Measurements from ENCODE around the gene POFUT1.

GRCh38 chr20:32230707-32231106 is 23.0 kb downstream of the POFUT1 start:
- TF ChIP-seq BACH1 (IDR thresholded peaks at IDR 0.05; ENCODE audit: low read length) (no peak), EGR1 (IDR thresholded peaks at IDR 0.05; ENCODE audit: borderline replicate concordance, low read depth, low read length) (no peak), POLR2A (IDR thresholded peaks at IDR 0.05; ENCODE audit: control extremely low read depth in 1 of 2, low read depth in 2 of 2, low read length in 2 of 2) (no peak), EZH2 (IDR thresholded peaks at IDR 0.05; ENCODE audit: low read depth, low read length, severe bottlenecking) (no peak), EP300 (IDR thresholded peaks at IDR 0.05; ENCODE audit: borderline replicate concordance in 1 of 2, low read depth in 2 of 2, low read length in 2 of 2) (no peak), CTBP2 (IDR thresholded peaks at IDR 0.05; ENCODE audit: borderline replicate concordance, insufficient read depth, insufficient read length, low read length) (no peak), CHD2 (IDR thresholded peaks at IDR 0.05; ENCODE audit: low read length) (no peak), TAF1 (IDR thresholded peaks at IDR 0.05; ENCODE audit: low read depth, low read length) (no peak), SP2 (IDR thresholded peaks at IDR 0.05; ENCODE audit: low read length) (no peak), RAD21 (IDR thresholded peaks at IDR 0.05 in 1 of 2, conservative IDR thresholded peaks at IDR 0.05 in 1 of 2; ENCODE audit: low read depth in 2 of 2, low read length in 2 of 2) (no peak), HDAC2 (IDR thresholded peaks at IDR 0.05; ENCODE audit: borderline replicate concordance in 1 of 2, low read depth in 2 of 2, low read length in 2 of 2) (no peak), CTCF (IDR thresholded peaks at IDR 0.05; ENCODE audit: control extremely low read depth in 1 of 3, insufficient read depth in 1 of 3, low read depth in 1 of 3, low read length in 3 of 3) (no peak), CBX5 (IDR thresholded peaks at IDR 0.05; ENCODE audit: low read depth, low read length) (no peak), ATF3 (IDR thresholded peaks at IDR 0.05; ENCODE audit: insufficient read depth, low read depth, low read length) (no peak)
